Measurements from ENCODE around the gene PISD. TPM values are rescaled to one million over a fixed set of nuclear protein-coding genes. Genes with fewer than 3 reads are reported as not detected.
"Not testable (repeated sequence)": the region's sequence is repeated elsewhere in the genome, so short reads cannot be mapped to it uniquely, and the experiment has no call there.

The PISD gene
- total RNA-seq (2014; rRNA removed; shearing (Covaris generic)) = 21.5 and 25.7 TPM in 2 replicates
- 39.4 and 51.9 TPM in 2 replicates for total RNA-seq (2022)
- Bru-seq, nascent RNA = percentile 64 among the genes with signal in this experiment
- percentile 68 among the genes with signal in this experiment for BruChase-seq, experiment 1, labeled RNA remaining after a 6-hour chase
- BruChase-seq, experiment 2, labeled RNA remaining after a 2-hour chase = percentile 66 among the genes with signal in this experiment
- long read RNA-seq, transcript PISD-209 (8 exons, 1,963 nt) = major isoform, 54 of 117 reads
- long read RNA-seq, transcript PISD-211 (7 exons, 2,534 nt) = minor isoform, 5 of 117 reads
- long read RNA-seq, partial matches to known transcripts = 9 of 117 reads
- long read RNA-seq, other reads (novel, unspliced or antisense) = 47 of 117 reads

DNA sequence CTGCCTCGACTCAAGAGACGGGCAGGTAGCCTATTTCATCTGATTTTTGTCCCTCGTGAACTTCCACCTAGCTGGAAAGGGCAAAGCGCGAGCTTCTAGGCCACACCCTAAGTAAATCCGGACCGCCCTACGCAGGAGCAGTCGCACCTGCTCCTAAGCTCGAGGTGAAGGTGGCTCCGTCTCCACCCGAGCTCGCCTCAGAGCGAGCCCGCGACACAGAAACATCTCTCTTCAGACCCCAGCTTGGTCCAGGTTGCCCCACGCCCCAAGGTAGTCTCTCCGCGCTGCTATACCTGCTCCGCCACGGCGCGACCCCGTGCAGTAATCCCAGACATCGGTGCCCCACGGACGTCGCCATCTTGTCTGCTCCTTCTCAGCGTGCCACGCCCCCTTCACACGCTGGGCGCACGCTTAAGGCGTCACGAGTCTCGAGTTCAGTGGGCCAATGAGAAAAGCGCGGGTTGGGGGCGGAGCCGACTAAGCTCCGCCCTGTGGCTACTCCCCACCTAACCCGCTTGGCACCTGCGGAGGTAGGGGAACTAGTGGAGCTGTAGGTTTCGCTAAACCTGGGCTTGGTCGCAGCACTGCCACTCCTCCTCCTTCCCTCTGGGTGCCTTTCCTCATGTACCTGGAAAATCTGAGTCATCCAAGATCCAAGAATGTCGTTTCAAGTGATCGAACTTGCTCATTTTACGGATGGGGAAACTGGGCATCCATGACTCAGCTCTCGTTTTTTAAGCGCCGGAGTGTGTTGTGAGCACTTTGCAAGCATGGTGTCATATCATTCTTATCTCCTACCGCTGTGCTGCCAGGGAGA is at the start of gene PISD:
TSS of gene PISD (minus strand) at position 365 of the 817 bp plus-strand sequence. CDS start at position 358, 7 bp downstream.
- peaks cover 18% of the 10 kb centered on the region for H3K4me1 ChIP-seq (ENCODE audit: insufficient read depth, low read length, poor library complexity, severe bottlenecking)
- H3K9me2 ChIP-seq (ENCODE audit: insufficient read depth, low read length) = no peaks in the 10 kb centered on the region
- H2AFZ ChIP-seq (ENCODE audit: low read length) = peak within 1 kb of the TSS; percentile 97
- H3K79me2 ChIP-seq (ENCODE audit: insufficient read depth, low read depth, low read length) = peaks cover 40% of the 10 kb centered on the region
- H3K9me3 ChIP-seq (ENCODE audit: low read length) = no peaks in the 10 kb centered on the region
- H4K20me1 ChIP-seq (ENCODE audit: insufficient read depth, low read length) = no peaks in the 10 kb centered on the region
- H3K36me3 ChIP-seq (ENCODE audit: insufficient read depth, low read length) = no peaks in the 10 kb centered on the region
- POLR2A ChIA-PET = interaction anchor here (0.6 to 1.7 kb wide), 10 partner anchors 8 to 812 kb away, joined by 3 to 7 read pairs (median 3); partner anchors contain the start of genes DEPDC5 and PRR14L
- peak within 1 kb of the TSS; percentile 97 for H3K4me2 ChIP-seq (ENCODE audit: low read length)
- peak within 1 kb of the TSS; percentile 8 for H3K27ac ChIP-seq (ENCODE audit: low read depth, low read length, poor library complexity, severe bottlenecking)
- H3K4me3 ChIP-seq (ENCODE audit: low read depth, low read length, poor library complexity, severe bottlenecking) = peak within 1 kb of the TSS; percentile 95
- no TSS peak for BruUV-seq (replicated peaks)
- CTCF ChIA-PET (ENCODE audit: unreplicated experiment) = interaction anchor here (1.0 to 1.6 kb wide), 2 partner anchors 15 to 308 kb away, joined by 3 to 4 read pairs; no protein-coding TSS in a partner anchor
- intact Hi-C loops (cut with micrococcal nuclease; ENCODE audit: unreplicated experiment) = loop anchor here (1.0 to 10.0 kb wide), 4 partner anchors 32 to 308 kb away; no protein-coding TSS in a partner anchor
- peak; percentile 98 for DNase-seq (ENCODE audit: low spot score)
- TF ChIP-seq, protein P1, sequence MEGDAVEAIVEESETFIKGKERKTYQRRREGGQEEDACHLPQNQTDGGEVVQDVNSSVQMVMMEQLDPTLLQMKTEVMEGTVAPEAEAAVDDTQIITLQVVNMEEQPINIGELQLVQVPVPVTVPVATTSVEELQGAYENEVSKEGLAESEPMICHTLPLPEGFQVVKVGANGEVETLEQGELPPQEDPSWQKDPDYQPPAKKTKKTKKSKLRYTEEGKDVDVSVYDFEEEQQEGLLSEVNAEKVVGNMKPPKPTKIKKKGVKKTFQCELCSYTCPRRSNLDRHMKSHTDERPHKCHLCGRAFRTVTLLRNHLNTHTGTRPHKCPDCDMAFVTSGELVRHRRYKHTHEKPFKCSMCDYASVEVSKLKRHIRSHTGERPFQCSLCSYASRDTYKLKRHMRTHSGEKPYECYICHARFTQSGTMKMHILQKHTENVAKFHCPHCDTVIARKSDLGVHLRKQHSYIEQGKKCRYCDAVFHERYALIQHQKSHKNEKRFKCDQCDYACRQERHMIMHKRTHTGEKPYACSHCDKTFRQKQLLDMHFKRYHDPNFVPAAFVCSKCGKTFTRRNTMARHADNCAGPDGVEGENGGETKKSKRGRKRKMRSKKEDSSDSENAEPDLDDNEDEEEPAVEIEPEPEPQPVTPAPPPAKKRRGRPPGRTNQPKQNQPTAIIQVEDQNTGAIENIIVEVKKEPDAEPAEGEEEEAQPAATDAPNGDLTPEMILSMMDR (conservative IDR thresholded peaks at IDR 0.05; ENCODE audit: low read length) = no peak
- TF ChIP-seq EZH2phosphoT487 (IDR thresholded peaks at IDR 0.05; ENCODE audit: borderline replicate concordance, low read depth, low read length) = no peak

DNA sequence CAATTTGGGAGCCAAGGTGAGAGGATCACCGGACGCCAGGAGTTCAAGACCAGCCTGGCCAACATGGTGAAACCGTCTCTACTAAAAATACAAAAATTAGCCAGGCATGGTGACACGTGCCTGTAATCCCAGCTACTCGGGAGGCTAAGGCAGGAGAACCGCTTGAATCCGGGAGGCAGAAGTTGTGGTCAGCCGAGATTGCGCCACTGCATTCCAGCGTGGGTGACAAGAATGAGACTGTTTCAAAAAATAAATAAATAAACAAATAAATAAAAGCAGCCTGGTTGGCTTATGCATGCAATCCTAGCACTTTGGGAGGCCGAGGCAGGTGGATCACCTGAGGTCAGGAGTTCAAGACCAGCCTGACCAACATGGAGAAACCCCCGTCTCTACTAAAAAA is 49.2 kb upstream of the PISD start:
- DNase-seq (ENCODE audit: low spot score); H3K27ac ChIP-seq (ENCODE audit: low read depth, low read length, poor library complexity, severe bottlenecking); H3K79me2 ChIP-seq (ENCODE audit: insufficient read depth, low read depth, low read length); H3K4me2 ChIP-seq (ENCODE audit: low read length); H2AFZ ChIP-seq (ENCODE audit: low read length); H3K4me3 ChIP-seq (ENCODE audit: low read depth, low read length, poor library complexity, severe bottlenecking); H3K9me3 ChIP-seq (ENCODE audit: low read length); CTCF ChIA-PET (ENCODE audit: unreplicated experiment); BruUV-seq (replicated peaks); POLR2A ChIA-PET; intact Hi-C loops (cut with micrococcal nuclease; ENCODE audit: unreplicated experiment); H3K9me2 ChIP-seq (ENCODE audit: insufficient read depth, low read length); H4K20me1 ChIP-seq (ENCODE audit: insufficient read depth, low read length): not testable (repeated sequence)
- Histone ChIP-seq H3K4me1 (ENCODE audit: insufficient read depth, low read length, poor library complexity, severe bottlenecking) (peaks cover 13% of the 10 kb centered on the region), H3K36me3 (ENCODE audit: insufficient read depth, low read length) (peaks cover 72% of the 10 kb centered on the region)

GRCh38 chr22:31707519-31707918 is 45.5 kb upstream of the PISD start:
- peaks cover 60% of the 10 kb centered on the region for H3K36me3 ChIP-seq (ENCODE audit: insufficient read depth, low read length)
- no peak overlapping the region for H3K4me2 ChIP-seq (ENCODE audit: low read length)
- peaks cover 13% of the 10 kb centered on the region for H3K4me1 ChIP-seq (ENCODE audit: insufficient read depth, low read length, poor library complexity, severe bottlenecking)
- no peaks in the 10 kb centered on the region for H3K79me2 ChIP-seq (ENCODE audit: insufficient read depth, low read depth, low read length)
- H4K20me1 ChIP-seq (ENCODE audit: insufficient read depth, low read length) = no peaks in the 10 kb centered on the region
- no peak overlapping the region for H2AFZ ChIP-seq (ENCODE audit: low read length)
- intact Hi-C loops (cut with micrococcal nuclease; ENCODE audit: unreplicated experiment) = no loop called here
- TF ChIP-seq EZH2phosphoT487 (IDR thresholded peaks at IDR 0.05; ENCODE audit: borderline replicate concordance, low read depth, low read length) = no peak
- TF ChIP-seq, protein P1 (conservative IDR thresholded peaks at IDR 0.05; ENCODE audit: low read length) = no peak
- peak; percentile 8 for DNase-seq (ENCODE audit: low spot score)
- BruUV-seq (replicated peaks) = no TSS peak
- no peaks in the 10 kb centered on the region for H3K9me3 ChIP-seq (ENCODE audit: low read length)
- H3K27ac ChIP-seq (ENCODE audit: low read depth, low read length, poor library complexity, severe bottlenecking) = no peak overlapping the region
- ChIA-PET CTCF (ENCODE audit: unreplicated experiment) (no interaction called here), POLR2A (interaction anchor here (0.7 kb wide), 1 partner anchor 13 kb away, joined by 3 read pairs; no protein-coding TSS in a partner anchor)
- H3K4me3 ChIP-seq (ENCODE audit: low read depth, low read length, poor library complexity, severe bottlenecking) = no peak overlapping the region
- no peaks in the 10 kb centered on the region for H3K9me2 ChIP-seq (ENCODE audit: insufficient read depth, low read length)
